Stimulated activated CD4-positive, alpha-beta T cell treated with anti-CD3 and anti-CD28 coated beads, Interleukin-15, amount 100 ng/mL, for 1 hour (primary cell): ENCODE data around the gene PHLPP2.
"Not testable (repeated sequence)": the region's sequence is repeated elsewhere in the genome, so short reads cannot be mapped to it uniquely, and the experiment has no call there.

Experiments used
- DNase-seq, 2 donors: peaks; one replicate each; pipeline ENCODE4 v3.0.0-alpha.2; 2020; ENCODE audit warnings: low read depth in 1 of 2, low spot score in 1 of 2

PHLPP2 gene

DNA sequence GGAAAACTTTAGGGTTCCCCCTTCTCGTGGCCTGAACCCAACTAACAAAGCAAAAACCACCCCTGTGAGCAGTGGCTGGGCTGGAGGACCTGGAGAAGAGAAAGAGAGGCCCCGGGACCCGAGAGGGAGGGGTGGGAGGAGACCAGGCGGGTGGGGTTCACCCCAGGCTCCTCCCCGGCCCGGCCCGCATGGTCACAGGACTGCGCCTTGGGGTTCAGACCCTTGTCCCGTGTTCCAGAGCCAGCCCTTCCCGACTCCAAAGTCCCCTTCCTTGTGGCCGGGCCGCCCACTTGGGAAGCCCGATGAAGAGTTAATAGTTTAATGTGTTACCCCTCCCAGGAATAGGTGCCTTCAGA lies 97.7 kb downstream of the PHLPP2 start:
- no peak for DNase-seq

- no peak for DNase-seq
Observed at GRCh38 chr16:71626018-71626857, 98.3 kb downstream of the PHLPP2 start, which contains the start of gene MARVELD3. Gene MARVELD3 (plus strand): TSS chr16:71626184. CDS start chr16:71626230, 46 bp downstream.

DNA sequence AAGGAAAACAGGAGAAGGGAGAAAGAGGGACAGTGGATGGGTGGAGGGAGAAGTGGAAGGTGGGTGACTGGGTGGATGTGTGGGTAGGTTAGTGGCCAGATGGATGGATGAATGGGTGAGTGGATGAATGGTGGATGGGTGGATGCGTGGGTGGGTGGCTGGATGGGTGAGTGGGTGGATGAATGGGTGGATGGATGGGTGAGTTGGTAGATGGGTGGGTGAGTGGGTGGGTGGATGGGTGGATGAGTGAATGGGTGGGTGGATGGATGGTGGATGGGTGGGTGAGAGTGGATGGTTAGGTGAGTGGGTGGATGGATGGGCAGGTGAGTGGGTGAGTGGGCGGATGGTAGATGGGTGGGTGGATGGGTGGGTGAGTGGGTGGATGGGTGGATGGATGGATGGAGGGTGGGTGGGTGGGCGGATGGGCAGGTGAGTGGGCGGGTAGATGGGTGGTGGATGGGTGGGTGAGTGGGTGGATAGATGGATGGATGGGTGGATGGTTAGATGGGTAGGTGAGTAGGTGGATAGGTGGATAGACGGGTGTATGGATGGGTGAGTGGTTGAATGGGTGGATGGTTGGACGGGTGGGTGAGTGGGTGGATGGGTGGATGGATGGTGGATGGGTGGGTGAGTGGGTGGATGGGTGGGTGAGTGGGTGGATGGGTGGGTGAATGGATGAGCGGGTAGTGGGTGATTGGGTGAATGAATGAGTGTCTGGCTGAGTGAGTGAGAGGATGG lies 99.2 kb downstream of the PHLPP2 start:
- no peak for DNase-seq

DNA sequence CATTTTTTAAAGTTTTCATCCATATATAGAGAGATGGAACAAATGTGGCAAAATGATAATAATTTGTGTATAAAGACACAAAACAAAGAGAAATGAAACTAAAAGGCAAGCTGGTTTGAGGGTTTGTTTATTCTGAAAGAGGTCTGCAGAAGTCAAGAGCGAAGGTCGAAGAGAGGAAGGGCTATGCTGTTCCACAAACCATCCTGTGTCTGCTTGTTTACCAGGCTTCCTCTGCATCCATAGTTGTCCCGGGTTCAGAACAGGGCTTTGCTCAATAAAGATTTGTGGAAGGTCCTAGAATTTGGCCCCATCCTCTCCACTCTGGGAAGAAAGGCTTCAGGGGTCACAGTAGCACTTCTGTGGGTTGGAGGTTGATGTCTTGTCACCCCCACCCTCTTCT lies 100.9 kb downstream of the PHLPP2 start:
- no peak for DNase-seq

- DNase-seq = no peak
Observed at GRCh38 chr16:71622088-71622487, 102.4 kb downstream of the PHLPP2 start.

- no peak for DNase-seq
Observed at GRCh38 chr16:71618429-71618828, 106.1 kb downstream of the PHLPP2 start.

GRCh38 chr16:71614956-71615355 lies 109.5 kb downstream of the PHLPP2 start:
- DNase-seq = not testable (repeated sequence)

- peak; percentile 56 to 71 for DNase-seq
Observed at GRCh38 chr16:71610936-71611871, 113.3 kb downstream of the PHLPP2 start.

- no peak for DNase-seq
Observed at GRCh38 chr16:71610447-71610846, 114.1 kb downstream of the PHLPP2 start.

DNA sequence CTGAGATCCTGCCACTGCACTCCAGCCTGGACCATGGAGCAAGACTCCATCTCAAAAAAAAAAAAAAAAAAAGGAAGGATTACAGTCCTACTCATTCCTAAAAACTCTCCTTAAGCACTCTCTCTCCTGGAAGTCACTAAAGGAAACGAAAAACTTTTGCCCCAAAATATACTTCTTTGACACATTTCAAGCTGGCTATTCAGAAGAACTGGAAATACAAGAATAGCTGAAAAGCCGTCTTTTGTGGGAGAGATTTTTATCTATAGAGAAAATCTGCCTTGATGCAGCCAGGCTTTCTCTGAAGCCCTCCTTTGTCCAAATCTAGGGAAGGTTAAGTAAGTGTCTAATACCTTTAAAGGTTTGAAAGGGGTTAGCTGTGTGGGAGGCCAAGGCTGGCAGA lies 115.4 kb downstream of the PHLPP2 start:
- DNase-seq = no peak

GRCh38 chr16:71600822-71601221 lies 123.7 kb downstream of the PHLPP2 start:
- no peak for DNase-seq

GRCh38 chr16:71598426-71598825 lies 126.1 kb downstream of the PHLPP2 start:
- not testable (repeated sequence) for DNase-seq

- not testable (repeated sequence) for DNase-seq
Observed at GRCh38 chr16:71595340-71595826, 129.1 kb downstream of the PHLPP2 start.
